ENCODE data around the gene CMBL.
"Not testable (repeated sequence)": the region's sequence is repeated elsewhere in the genome, so short reads cannot be mapped to it uniquely, and the experiment has no call there.

CMBL gene

DNA sequence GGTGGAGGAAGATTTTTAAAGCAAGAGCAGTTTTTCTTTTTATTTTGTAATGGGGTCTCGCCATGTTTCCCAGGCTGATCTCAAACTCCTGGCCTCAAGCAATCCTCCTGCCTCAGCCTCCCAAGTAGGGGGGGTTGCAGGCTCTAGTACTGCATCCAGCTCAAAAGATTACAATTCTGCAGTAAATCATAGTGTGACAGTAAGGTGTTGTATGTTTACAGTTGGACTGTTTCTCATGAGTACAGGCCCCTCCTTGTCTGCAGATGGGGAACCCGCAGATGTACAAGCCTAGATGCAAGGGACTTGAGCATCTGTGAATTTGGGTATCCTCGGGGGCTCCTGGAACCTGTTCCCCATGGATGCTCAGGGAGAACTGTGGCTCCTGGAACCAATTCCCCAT is 54.3 kb downstream of the CMBL start:
- no peak for DNase-seq

GRCh38 chr5:10251405-10251804 is 56.3 kb downstream of the CMBL start:
- DNase-seq = no peak

- DNase-seq = no peak
Observed at GRCh38 chr5:10250806-10251276, 56.9 kb downstream of the CMBL start.

GRCh38 chr5:10249948-10250805 is 57.5 kb downstream of the CMBL start, which contains the start of gene CCT5:
TSS of gene CCT5 (plus strand) at chr5:10250280. CDS start at chr5:10250341, 61 bp downstream.
- DNase-seq = peak; percentile 90

DNA sequence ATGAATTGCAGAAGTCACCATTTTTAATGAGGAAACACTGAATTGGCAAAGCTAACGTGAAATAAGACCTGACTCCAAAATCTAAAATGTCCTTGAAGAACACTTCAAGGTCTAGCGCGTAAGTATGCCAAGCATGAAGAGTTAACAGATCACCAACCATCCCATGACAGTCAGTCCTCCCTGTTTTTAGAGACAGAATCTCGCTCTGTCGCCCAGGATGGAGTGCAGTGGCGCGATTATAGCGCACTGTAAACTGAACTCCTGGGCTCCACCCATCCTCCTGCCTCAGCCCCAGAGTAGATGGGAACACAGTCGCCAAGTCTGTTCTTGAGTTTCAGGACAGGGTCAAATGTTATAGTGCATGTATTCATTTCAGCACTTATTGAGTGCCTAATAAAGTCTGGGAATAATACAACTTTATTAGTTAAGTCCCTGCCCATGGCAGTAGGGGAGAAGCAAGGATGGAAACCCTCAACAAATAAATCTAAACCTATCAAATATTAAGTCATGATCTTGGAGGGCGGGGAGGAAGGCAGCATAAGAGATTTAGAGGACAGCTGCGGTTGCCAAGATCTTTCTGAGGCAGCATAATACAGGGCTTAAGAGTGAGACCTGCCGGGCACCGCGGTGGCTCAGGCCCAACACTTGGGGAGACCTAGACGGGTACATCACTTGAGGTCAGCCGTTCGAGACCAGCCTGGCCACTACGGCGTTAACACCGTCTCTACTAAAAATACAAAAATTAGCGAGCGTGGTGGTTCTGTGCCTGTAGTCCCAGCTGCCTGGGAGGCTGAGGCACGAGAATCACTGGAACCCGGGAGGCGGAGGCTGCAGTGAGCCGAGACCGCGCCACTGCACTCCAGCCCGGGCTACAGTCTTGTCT is 59.1 kb downstream of the CMBL start:
- DNase-seq = no peak

- DNase-seq = not testable (repeated sequence)
Observed at GRCh38 chr5:10247217-10247616, 60.5 kb downstream of the CMBL start.

GRCh38 chr5:10246761-10247160 is 60.9 kb downstream of the CMBL start:
- no peak for DNase-seq

- DNase-seq = no peak
Observed at GRCh38 chr5:10244342-10244944, 63.3 kb downstream of the CMBL start.

GRCh38 chr5:10243660-10244240 is 64.0 kb downstream of the CMBL start:
- no peak for DNase-seq

DNA sequence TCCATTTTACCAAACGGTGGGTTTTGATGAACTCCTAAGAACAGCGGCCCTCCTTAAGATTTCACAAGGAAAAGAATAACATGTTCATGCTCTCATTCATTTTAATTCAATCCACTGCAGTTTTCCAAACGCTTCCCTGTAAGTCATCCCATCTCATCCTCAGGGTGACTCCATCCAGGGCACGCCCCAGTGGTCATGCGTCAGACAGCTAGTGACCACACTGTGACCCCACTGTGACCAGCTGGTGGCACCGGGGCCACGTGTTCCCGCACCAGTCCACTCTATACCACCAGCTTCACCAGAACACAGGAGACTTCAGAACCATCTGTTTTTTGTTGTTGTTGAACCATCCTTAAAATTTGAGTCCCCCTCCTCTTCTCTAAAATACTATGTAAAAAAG is 72.4 kb downstream of the CMBL start:
- no peak for DNase-seq

GRCh38 chr5:10233505-10233904 is 74.2 kb downstream of the CMBL start:
- no peak for DNase-seq

DNA sequence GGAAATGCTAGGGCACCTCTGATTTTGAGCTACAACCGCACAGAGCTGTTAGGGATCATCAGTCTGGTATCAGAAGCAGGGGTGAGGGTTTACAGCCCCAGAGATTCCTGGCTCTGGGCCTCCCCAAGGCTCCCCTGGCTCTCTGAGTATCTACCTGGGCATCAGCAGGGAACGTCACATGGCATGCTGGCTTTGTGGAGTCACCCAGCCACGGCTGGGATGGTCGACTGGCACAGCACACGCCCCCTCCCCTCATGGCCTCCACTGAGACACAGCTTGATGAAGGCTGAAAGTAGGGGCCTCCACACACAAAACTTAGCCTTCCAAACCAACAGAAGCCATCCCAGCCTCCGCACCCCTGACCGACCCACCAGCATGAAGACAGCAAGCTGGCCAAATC is 74.7 kb downstream of the CMBL start:
- no peak for DNase-seq

DNA sequence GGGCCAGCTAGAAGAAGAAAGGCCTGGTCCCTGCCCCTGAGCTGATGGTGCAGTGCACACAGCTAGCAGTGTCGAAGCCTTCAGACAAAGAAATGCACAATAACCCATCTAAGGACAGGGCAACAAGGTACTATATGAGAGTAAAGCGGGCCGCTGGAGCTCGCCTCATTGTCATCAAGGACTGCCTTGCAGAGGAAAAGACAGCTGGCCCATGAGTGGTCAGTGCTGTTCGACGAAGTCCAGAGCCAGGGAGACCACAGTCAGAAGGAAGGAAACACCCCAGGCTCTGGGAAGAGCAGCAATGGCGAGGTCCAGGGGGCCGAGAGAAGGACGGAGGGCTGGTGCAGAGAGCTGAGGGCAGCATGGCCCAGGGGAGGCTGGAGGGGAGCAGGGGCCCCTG is 75.3 kb downstream of the CMBL start:
- no peak for DNase-seq

GRCh38 chr5:10229306-10230048 is 78.2 kb downstream of the CMBL start:
- DNase-seq = no peak

DNA sequence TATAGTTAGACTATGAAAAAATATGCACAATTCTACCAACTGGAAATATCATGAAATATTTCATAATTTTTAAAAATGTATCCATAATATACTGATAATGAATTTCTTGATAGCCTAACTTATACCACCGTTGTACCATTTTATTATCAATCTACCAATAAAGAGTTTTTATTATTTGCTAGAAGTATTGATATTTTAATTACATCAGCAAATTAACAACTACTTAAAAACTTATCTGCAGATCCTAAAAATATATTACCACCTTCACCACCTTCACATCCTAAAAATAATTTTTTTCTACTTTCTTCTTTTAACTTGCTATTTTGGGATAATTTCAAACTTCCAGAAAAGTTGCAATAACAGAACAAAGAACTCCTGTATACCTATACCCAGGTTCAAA is 79.4 kb downstream of the CMBL start:
- no peak for DNase-seq

Data from activated CD8-positive, alpha-beta memory T cell treated with anti-CD3 and anti-CD28 coated beads, Interleukin-2, amount 50 U/mL, for 48 hours (primary cell).